ENCODE measurements around the gene RPTOR. TPM values are rescaled to one million over a fixed set of nuclear protein-coding genes. Genes with fewer than 3 reads are reported as not detected.

Gene RPTOR
- total and polyA plus RNA-seq, 10 of the 15 experiments (the other 5 are each of a cell fraction or from before 2014, with no cell fraction given): 0.18 to 32.1 (median 7.8) TPM

- H3K9ac ChIP-seq (ENCODE audit: control insufficient read depth, insufficient read depth, low read length): no peak overlapping the region
- no peak overlapping the region for H2AFZ ChIP-seq (ENCODE audit: control insufficient read depth, low read depth, low read length)
- DNase-seq (ENCODE audit: low read depth, low spot score) (no peak), ATAC-seq (no peak), FAIRE-seq (no peak)
- H3K9me3 ChIP-seq (replicated peaks; ENCODE audit: control insufficient read depth, insufficient read depth, low read length): no peaks in the 10 kb centered on the region
- no peak overlapping the region for H3K4me3 ChIP-seq
- no peaks in the 10 kb centered on the region for H3K27me3 ChIP-seq (replicated peaks in 1 of 2; ENCODE audit: control insufficient read depth in 2 of 2, insufficient read depth in 2 of 2, low read length in 1 of 2)
- H3K27ac ChIP-seq (ENCODE audit: control insufficient read depth, insufficient read depth): no peak overlapping the region
- intact Hi-C loops (cut with micrococcal nuclease; ENCODE audit: unreplicated experiment): no loop called here
- peaks cover 0 to 2% of the 10 kb centered on the region in 2 experiments; a peak in 2 of 4 replicates for H3K36me3 ChIP-seq (ENCODE audit: control insufficient read depth in 2 of 2, insufficient read depth in 2 of 2, low read length in 1 of 2)
- no peaks in the 10 kb centered on the region for H3K4me1 ChIP-seq (ENCODE audit: control insufficient read depth, insufficient read depth, low read length)
- H3K4me2 ChIP-seq (ENCODE audit: control insufficient read depth, insufficient read depth): no peak overlapping the region
- CTCF ChIA-PET: no interaction called here
- 89% methylated on average over 13 of the region's 13 CpGs for WGBS (ENCODE audit: insufficient coverage, insufficient replicate concordance, low lambda C conversion rate, missing lambda C conversion rate)
- no peaks in the 10 kb centered on the region; the same call in 1 of the 2 replicates for H4K20me1 ChIP-seq (ENCODE audit: control insufficient read depth, insufficient read depth)
- H3K79me2 ChIP-seq (ENCODE audit: control insufficient read depth, insufficient read depth, low read length): peaks cover 2% of the 10 kb centered on the region
- RAD21 ChIA-PET (ENCODE audit: unreplicated experiment): no interaction called here
- POLR2A ChIA-PET: no interaction called here
- no TSS peak for BruUV-seq (replicated peaks)
- SMC1A ChIA-PET (ENCODE audit: uncharacterized antibody, unreplicated experiment): no interaction called here
- in situ Hi-C loops (cut with MboI): no loop called here
- TF ChIP-seq RUNX3 (IDR thresholded peaks at IDR 0.05; ENCODE audit: low read length): no peak
- no peak for TF ChIP-seq MEF2B (IDR thresholded peaks at IDR 0.05; ENCODE audit: partially characterized antibody, poor library complexity, severe bottlenecking)
- TF ChIP-seq ETV6 (conservative IDR thresholded peaks at IDR 0.05 in 1 of 2, IDR thresholded peaks at IDR 0.05 in 1 of 2; ENCODE audit: borderline replicate concordance in 1 of 2, low read depth in 1 of 2): no peak
- no peak for TF ChIP-seq E4F1 (IDR thresholded peaks at IDR 0.05; ENCODE audit: borderline replicate concordance, partially characterized antibody)
- TF ChIP-seq, protein P1, sequence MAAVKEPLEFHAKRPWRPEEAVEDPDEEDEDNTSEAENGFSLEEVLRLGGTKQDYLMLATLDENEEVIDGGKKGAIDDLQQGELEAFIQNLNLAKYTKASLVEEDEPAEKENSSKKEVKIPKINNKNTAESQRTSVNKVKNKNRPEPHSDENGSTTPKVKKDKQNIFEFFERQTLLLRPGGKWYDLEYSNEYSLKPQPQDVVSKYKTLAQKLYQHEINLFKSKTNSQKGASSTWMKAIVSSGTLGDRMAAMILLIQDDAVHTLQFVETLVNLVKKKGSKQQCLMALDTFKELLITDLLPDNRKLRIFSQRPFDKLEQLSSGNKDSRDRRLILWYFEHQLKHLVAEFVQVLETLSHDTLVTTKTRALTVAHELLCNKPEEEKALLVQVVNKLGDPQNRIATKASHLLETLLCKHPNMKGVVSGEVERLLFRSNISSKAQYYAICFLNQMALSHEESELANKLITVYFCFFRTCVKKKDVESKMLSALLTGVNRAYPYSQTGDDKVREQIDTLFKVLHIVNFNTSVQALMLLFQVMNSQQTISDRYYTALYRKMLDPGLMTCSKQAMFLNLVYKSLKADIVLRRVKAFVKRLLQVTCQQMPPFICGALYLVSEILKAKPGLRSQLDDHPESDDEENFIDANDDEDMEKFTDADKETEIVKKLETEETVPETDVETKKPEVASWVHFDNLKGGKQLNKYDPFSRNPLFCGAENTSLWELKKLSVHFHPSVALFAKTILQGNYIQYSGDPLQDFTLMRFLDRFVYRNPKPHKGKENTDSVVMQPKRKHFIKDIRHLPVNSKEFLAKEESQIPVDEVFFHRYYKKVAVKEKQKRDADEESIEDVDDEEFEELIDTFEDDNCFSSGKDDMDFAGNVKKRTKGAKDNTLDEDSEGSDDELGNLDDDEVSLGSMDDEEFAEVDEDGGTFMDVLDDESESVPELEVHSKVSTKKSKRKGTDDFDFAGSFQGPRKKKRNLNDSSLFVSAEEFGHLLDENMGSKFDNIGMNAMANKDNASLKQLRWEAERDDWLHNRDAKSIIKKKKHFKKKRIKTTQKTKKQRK (IDR thresholded peaks at IDR 0.05; ENCODE audit: low read depth, low read length): no peak
- no peak for TF ChIP-seq NBN (IDR thresholded peaks at IDR 0.05)
- TF ChIP-seq, protein P2, sequence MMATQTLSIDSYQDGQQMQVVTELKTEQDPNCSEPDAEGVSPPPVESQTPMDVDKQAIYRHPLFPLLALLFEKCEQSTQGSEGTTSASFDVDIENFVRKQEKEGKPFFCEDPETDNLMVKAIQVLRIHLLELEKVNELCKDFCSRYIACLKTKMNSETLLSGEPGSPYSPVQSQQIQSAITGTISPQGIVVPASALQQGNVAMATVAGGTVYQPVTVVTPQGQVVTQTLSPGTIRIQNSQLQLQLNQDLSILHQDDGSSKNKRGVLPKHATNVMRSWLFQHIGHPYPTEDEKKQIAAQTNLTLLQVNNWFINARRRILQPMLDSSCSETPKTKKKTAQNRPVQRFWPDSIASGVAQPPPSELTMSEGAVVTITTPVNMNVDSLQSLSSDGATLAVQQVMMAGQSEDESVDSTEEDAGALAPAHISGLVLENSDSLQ (IDR thresholded peaks at IDR 0.05): no peak
- TF ChIP-seq, protein P3, sequence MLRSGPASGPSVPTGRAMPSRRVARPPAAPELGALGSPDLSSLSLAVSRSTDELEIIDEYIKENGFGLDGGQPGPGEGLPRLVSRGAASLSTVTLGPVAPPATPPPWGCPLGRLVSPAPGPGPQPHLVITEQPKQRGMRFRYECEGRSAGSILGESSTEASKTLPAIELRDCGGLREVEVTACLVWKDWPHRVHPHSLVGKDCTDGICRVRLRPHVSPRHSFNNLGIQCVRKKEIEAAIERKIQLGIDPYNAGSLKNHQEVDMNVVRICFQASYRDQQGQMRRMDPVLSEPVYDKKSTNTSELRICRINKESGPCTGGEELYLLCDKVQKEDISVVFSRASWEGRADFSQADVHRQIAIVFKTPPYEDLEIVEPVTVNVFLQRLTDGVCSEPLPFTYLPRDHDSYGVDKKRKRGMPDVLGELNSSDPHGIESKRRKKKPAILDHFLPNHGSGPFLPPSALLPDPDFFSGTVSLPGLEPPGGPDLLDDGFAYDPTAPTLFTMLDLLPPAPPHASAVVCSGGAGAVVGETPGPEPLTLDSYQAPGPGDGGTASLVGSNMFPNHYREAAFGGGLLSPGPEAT (IDR thresholded peaks at IDR 0.05; ENCODE audit: low read depth): no peak
- no peak for TF ChIP-seq ZBTB11 (CRISPR knock-in tag; IDR thresholded peaks at IDR 0.05)
These were observed 148.4 kb downstream of the RPTOR start for GRCh38 chr17:80692931-80693467.
